KG1 (cell line): ENCODE measurements around the gene OTX1.
"Not testable (repeated sequence)": the region's sequence is repeated elsewhere in the genome, so short reads cannot be mapped to it uniquely, and the experiment has no call there.

ENCODE experiments used
- DNase-seq: peaks from one replicate; lab custom pipeline; 2025; lab: John Stamatoyannopoulos, UW

OTX1 gene

GRCh38 chr2:63058921-63059792 lies 8.5 kb downstream of the OTX1 start:
- DNase-seq = no peak

- DNase-seq = peak; percentile 67
Measured at GRCh38 chr2:63059793-63060471, 9.3 kb downstream of the OTX1 start.

GRCh38 chr2:63060472-63060991 lies 9.9 kb downstream of the OTX1 start:
- DNase-seq = no peak

DNA sequence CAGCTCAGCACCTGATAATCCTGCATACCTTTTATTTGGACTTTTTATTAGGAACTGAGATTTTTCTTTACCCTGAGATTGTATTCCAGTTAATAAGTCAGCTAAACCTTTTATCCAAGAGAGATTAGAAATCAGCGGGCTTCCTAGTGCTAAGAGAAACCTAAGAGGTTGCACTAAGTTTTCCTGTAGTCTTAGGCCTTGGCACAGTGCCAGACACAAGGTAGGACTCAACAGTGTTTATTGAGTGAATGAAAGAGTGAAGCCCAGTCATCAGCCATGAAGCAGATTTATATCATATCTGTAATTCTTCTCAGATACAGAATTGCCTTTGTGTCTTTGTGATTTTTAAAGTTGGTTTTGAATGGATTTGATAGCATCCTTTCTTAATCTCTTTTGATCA lies 13.6 kb downstream of the OTX1 start:
- no peak for DNase-seq

DNA sequence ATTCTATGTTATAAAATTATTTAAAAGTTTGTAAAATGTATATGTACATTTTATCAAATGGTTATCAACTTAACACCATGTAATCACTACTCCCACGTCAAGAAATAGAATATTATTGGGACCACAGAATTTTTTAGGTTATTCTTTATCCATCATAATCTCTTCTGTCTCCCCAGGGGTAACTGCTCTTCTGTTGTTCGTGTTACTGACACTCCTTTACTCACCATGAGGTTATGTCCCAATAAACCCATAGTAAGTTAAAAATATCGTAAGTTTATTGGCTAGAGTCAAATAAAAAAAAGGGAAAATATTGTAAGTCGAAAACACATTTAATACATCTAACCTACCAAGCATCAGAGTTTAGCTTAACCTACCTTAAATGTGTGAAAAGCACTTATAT lies 14.0 kb downstream of the OTX1 start:
- no peak for DNase-seq

GRCh38 chr2:63066265-63066664 lies 15.6 kb downstream of the OTX1 start:
- no peak for DNase-seq

GRCh38 chr2:63066838-63067237 lies 16.2 kb downstream of the OTX1 start:
- no peak for DNase-seq

GRCh38 chr2:63071664-63072063 lies 21.0 kb downstream of the OTX1 start:
- DNase-seq = no peak

GRCh38 chr2:63073994-63074393 lies 23.4 kb downstream of the OTX1 start:
- DNase-seq = no peak

- DNase-seq = not testable (repeated sequence)
Measured at GRCh38 chr2:63074399-63074798, 23.8 kb downstream of the OTX1 start.

DNA sequence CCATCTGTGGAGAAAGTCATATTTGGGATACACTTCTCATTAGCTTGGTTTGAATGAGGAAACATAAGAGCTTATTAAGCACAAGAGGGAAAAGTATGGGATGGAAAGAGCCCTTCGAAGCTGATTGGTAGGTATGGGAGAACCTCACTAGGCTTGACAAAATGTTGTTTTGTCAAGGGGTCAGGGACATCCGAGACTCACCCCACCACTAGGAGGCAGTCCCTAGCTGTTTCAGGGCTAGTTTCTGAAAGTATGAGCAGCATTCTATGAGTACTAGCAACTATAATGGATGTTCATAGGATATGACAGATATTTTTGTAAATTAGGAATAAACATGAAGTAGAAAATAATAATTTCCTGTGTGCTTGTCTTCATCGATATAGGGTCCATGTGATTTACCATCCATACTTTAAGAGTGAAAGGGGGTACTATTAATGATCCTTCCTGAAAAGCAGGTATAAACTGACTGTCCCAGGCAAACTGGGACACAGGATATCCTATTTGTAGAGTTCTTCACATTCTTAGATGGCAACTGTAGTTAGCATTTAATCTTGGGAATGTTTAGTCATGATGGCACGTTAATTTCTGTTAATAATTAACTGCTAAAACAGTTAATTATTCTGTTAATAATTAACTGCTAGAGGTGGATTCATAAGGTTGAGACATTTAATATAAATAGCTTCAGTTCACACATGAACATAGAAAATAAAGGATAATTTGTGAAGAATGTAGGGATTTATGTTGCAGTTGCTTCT lies 28.4 kb downstream of the OTX1 start:
- no peak for DNase-seq

GRCh38 chr2:63081404-63081803 lies 30.8 kb downstream of the OTX1 start:
- no peak for DNase-seq

- DNase-seq = no peak
Measured at GRCh38 chr2:63086687-63087086, 36.1 kb downstream of the OTX1 start.

DNA sequence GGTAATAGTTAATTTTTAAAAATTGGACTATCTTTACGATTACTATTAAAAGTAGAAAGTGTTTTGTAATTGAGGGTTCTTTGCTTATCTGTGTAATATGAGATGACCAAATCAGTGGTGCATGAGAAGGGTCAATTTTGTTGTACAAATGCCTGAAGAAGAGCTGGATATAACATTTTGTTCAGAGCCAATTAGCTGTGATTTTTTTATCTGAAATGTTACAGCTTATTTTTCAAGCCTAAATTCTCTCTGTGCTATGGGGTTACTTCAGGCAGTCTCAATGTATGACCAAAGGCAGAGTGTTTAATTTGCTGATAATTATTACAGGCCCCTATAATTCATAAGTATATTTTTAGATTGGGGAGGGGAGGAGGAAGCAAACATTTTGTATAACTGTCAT lies 41.8 kb downstream of the OTX1 start:
- no peak for DNase-seq

- DNase-seq = no peak
Measured at GRCh38 chr2:63092857-63093256, 42.2 kb downstream of the OTX1 start.

- DNase-seq = no peak
Measured at GRCh38 chr2:63093502-63093901, 42.9 kb downstream of the OTX1 start.

DNA sequence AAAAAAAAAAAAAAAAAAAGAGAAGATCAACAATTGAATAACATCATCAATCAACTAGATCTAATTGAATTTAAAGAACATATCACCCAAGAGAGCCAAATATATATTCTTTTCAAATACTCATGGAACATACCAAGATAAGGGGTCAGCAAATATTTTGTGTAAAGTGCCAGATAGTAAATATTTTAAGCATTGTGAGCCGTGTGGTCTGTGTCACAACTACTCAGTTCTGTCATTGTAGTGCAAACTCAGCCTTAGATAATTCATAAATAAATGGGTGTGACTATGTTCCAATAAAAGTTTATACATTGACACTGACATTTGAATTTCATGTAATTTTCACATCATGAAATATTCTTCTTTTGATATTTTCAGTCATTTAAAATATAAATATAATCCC lies 45.9 kb downstream of the OTX1 start:
- DNase-seq = no peak

GRCh38 chr2:63099032-63099431 lies 48.4 kb downstream of the OTX1 start:
- DNase-seq = no peak

DNA sequence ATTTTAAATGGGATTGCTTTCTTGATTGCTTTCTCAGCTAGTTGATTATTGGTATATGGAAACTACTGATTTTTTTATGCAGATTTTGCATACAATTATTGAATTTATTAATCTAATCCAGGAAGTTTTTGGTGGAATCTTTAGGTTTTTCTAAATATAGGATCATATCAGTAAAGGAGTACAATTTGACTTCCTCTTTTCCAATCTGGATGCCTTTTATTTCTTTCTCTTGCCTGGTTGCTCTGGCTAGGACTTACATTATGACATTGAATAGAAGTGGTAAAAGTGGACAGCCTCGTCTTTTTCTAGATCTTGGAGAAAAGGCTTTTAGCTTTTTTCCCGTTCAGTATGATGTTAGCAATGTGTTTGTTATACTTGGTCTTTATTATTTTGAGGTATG lies 51.3 kb downstream of the OTX1 start:
- no peak for DNase-seq

- DNase-seq = no peak
Measured at GRCh38 chr2:63104482-63104881, 53.9 kb downstream of the OTX1 start.
